SK-N-MC (cell line): Measurements from ENCODE around the gene TNRC6C.

Experiments used
- EZH2 ChIP-seq: fragments of 200-600 bp; sonication (generic); IDR thresholded peaks from one replicate; pipeline ENCODE4 v1.6.1; 2017; ENCODE audit warnings: antibody characterized with exemption
- FOXP2 ChIP-seq: optimal IDR thresholded peaks from 2 replicates; pipeline ENCODE3; 2011; ENCODE audit warnings: mild to moderate bottlenecking, moderate library complexity; ENCODE audit not compliant: insufficient read depth; ENCODE audit errors: extremely low read length, control extremely low read depth
- POLR2AphosphoS5 ChIP-seq: IDR thresholded peaks from 2 replicates; pipeline ENCODE4 v1.6.1; 2012; ENCODE audit warnings: mild to moderate bottlenecking, low read depth, low read length, borderline replicate concordance

GRCh38 chr17:78088529-78088928, 130.0 kb downstream of the TNRC6C start:
- no peak for TF ChIP-seq EZH2
- TF ChIP-seq POLR2AphosphoS5: no peak
- TF ChIP-seq FOXP2: no peak
